ENCODE data around the gene DLEC1.

Gene DLEC1

DNA sequence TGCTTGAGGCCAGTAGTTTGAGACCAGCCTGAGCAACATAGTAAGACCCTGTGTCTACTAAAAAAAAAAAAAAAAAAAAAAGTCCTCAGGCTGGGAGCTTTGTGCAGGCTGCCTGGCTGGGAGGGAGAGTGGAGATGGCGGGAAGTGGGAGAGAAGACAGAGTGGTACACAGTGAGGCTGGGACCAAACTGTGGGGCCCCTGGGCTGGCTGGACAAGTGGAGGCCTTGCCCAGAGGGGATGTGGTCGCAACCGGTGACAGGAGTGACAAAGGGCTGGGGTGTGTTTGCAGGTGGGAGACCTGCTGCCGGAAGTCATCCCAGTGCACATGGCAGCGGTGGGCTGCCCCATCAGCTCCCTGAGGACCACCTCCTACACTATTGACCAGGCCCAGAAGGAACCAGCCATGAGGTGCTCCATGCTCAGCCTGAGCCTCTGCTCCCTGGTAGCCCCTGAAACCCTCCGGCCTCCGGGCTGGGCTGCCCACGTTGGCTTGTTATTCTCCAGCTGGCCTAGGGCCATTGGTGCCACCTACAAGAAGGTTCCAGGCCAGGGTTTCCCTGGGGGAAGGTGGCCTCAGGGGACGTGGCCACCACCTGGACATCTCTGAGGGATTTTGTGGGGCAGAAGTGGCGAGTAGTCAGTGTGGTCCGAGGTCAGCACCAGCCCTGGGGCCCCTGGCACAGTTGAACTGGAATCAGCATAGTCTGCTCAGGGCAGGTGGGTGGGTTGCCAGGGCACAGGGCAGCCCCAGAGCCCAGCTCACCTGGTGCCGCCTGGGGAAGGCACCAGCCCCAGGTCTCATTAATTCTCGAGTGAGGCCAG is 75.3 kb downstream of the DLEC1 start:
- TF ChIP-seq, protein P1, sequence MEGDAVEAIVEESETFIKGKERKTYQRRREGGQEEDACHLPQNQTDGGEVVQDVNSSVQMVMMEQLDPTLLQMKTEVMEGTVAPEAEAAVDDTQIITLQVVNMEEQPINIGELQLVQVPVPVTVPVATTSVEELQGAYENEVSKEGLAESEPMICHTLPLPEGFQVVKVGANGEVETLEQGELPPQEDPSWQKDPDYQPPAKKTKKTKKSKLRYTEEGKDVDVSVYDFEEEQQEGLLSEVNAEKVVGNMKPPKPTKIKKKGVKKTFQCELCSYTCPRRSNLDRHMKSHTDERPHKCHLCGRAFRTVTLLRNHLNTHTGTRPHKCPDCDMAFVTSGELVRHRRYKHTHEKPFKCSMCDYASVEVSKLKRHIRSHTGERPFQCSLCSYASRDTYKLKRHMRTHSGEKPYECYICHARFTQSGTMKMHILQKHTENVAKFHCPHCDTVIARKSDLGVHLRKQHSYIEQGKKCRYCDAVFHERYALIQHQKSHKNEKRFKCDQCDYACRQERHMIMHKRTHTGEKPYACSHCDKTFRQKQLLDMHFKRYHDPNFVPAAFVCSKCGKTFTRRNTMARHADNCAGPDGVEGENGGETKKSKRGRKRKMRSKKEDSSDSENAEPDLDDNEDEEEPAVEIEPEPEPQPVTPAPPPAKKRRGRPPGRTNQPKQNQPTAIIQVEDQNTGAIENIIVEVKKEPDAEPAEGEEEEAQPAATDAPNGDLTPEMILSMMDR (IDR thresholded peaks at IDR 0.05; ENCODE audit: low read length, missing control alignments) = no peak

DNA sequence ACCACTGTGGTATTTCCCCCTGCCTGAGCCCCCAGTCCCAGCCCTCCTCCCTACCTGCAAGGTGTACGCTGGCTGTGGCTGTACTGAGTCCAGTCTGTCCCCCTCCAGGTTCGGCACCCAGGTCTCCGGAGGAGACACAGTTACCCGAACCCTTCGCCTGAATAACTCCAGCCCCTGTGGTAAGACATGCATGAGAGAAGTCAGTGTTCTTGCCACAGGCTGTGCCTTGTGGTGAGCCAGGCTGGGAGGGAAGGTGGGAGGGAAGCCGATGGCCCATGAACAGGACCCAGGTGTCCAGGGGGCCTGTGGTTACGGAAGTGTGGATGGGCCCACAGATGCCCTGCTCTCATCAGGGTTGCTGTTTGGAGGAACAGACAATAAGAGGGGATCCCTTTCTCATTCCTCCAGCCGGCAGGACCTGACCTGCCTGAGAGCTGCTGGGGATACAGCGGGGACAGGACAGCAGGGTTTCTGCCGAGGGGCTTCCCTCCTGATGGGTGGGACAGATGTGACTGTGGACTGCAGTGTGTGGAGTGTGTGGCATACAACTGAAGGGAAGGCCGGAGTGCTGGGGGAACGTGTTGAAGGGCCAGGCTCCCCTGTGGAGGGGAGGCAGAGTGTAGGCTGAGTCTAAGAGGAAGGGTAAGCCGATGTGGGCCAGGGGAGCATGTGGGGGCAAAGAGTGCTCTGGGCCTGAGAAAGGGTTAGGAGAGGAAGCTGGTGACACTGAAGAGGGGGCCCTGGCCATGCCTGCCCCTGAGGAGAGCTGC is 76.1 kb downstream of the DLEC1 start:
- TF ChIP-seq, protein P1 (IDR thresholded peaks at IDR 0.05; ENCODE audit: low read length, missing control alignments) = no peak
- no peak for DNase-seq (ENCODE audit: low read depth)
- no peak overlapping the region for H3K4me3 ChIP-seq (replicated peaks; ENCODE audit: low read depth, low read length)

More for the DNA sequence above, 75.3 kb downstream of the DLEC1 start:
- H3K4me3 ChIP-seq (replicated peaks; ENCODE audit: low read depth, low read length) = no peak overlapping the region
- DNase-seq (ENCODE audit: low read depth) = no peak

DNA sequence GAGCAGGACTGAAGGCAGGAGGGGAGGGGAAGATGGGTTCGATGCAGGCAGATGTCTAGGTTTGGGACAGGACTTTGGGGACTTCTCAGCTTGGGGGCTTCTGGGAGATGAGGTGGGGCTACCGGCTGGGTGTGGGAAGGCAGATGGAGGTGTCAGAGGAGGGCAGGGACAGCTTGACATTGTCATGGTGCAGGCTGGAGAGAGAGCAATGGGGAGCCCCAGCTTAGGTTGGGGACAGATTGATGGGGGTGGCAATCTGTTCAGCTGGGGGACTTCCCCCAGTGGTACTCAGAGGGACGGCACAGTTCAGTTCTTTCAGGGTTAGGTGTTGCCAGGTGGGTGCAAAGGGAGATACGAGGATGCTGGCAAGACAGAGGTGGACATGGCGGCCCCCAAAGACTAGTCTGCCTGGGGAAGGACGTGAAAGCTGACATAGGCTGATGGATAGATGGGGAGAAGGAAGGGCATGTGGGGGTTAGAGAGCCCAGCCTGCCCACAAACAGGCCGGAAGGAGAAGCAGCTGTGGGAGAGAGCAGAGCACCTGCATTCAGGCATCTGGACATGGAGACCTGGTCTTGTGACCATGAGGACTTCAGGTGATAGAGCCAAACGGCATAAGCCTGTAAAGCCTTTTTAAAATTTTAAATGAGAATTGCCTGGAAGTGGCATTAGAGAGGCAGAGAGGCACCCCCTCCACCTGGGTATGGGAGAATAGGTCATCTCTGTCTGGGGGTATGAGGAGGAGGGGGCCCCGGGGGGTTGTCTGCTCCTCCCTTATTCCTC is 76.8 kb downstream of the DLEC1 start:
- TF ChIP-seq, protein P1 (IDR thresholded peaks at IDR 0.05; ENCODE audit: low read length, missing control alignments) = no peak
- DNase-seq (ENCODE audit: low read depth) = no peak
- H3K4me3 ChIP-seq (replicated peaks; ENCODE audit: low read depth, low read length) = no peak overlapping the region

DNA sequence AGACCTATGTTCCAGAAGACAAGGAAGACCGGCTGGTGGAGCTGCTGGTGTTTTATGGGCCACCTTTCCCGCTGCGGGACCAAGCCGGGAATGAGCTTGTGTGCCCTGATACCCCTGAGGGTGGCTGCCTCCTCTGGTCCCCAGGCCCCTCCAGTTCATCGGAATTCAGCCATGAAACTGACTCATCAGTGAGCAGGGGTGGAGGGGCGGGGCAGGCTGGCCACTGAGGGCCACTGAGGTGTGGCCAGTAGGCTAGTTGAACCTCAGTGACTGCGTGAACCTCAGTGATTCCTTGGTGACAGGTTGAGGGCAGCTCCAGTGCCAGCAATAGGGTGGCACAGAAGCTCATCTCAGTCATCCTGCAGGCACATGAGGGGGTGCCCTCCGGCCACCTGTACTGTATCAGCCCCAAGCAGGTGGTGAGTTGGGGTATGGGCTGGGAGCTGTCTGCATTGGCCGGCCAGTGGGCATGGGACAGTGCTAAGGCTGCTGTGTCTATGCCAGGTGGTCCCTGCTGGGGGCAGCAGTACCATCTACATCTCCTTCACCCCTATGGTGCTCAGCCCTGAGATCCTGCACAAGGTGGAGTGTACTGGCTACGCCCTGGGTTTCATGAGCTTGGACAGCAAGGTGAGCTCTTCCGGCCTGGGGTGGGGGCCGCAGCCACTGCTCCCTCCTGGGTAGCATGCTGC is 77.6 kb downstream of the DLEC1 start:
- TF ChIP-seq, protein P1 (IDR thresholded peaks at IDR 0.05; ENCODE audit: low read length, missing control alignments) = no peak
- no peak overlapping the region for H3K4me3 ChIP-seq (replicated peaks; ENCODE audit: low read depth, low read length)
- DNase-seq (ENCODE audit: low read depth) = no peak

DNA sequence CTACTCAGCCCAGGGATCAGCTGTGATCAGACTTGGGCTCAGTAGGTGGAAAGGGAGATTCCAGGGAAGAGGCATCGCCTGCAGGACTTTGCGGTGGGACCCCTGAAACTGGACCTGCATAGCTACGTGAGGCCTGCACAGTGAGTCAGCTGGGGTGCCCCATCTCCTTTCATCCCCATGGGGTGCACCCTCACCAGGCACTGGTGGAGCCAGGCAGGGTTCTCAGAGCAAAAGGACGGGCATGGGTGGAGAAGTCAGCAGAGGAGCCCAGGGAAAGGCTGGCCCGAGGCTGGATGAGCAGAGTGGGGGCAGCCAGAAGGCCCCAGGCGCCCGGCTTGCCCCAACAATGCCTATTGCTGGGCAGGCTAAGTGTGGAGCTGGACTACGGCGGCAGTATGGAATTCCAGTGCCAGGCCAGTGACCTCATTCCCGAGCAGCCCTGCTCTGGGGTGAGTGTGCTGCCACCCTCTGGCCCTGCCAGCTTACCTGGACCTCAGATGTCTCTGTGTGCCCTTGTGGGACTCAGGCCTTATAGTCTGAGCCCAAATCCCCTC is 78.2 kb downstream of the DLEC1 start:
- H3K4me3 ChIP-seq (replicated peaks; ENCODE audit: low read depth, low read length) = no peak overlapping the region
- DNase-seq (ENCODE audit: low read depth) = no peak
- TF ChIP-seq, protein P1 (IDR thresholded peaks at IDR 0.05; ENCODE audit: low read length, missing control alignments) = no peak

All from fibroblast of pulmonary artery (primary cell).